Loucy (cell line): ENCODE measurements around the gene TMEM127.

Experiments
- EZH2phosphoT487 ChIP-seq: fragments of 200-600 bp; IDR thresholded peaks from 2 replicates; pipeline ENCODE4 v1.6.1; 2018; ENCODE audit warnings: antibody characterized with exemption, mild to moderate bottlenecking, moderate library complexity, borderline replicate concordance
- TF ChIP-seq, protein P1 (sequence below): fragments of 200-600 bp; sonication (generic); conservative IDR thresholded peaks from 2 replicates; pipeline ENCODE4 v1.5.1; 2014; ENCODE audit warnings: mild to moderate bottlenecking, antibody characterized with exemption, low read length

DNA sequence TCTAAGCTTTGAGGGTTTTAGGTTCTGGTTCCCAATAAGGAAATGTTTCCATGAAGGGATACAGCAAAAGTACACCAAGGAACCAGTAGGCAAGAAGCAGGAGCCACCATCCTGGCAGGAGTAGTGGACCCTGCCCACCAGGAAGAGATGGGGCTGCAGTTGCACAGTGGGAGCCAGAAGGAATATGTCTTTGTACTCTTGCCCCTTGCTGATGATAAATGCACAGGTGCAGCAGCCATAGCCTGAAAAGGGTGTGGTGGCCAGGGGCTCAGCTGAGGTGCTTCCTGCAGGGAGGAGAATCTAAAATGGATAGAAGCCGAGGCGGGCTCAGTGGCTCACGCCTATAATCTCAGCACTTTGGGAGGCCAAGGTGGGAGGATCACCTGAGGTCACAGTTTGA, 27.5 kb downstream of the TMEM127 start:
- TF ChIP-seq, protein P1, sequence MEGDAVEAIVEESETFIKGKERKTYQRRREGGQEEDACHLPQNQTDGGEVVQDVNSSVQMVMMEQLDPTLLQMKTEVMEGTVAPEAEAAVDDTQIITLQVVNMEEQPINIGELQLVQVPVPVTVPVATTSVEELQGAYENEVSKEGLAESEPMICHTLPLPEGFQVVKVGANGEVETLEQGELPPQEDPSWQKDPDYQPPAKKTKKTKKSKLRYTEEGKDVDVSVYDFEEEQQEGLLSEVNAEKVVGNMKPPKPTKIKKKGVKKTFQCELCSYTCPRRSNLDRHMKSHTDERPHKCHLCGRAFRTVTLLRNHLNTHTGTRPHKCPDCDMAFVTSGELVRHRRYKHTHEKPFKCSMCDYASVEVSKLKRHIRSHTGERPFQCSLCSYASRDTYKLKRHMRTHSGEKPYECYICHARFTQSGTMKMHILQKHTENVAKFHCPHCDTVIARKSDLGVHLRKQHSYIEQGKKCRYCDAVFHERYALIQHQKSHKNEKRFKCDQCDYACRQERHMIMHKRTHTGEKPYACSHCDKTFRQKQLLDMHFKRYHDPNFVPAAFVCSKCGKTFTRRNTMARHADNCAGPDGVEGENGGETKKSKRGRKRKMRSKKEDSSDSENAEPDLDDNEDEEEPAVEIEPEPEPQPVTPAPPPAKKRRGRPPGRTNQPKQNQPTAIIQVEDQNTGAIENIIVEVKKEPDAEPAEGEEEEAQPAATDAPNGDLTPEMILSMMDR = no peak
- TF ChIP-seq EZH2phosphoT487 = no peak
